Retinal pigment epithelial cell (primary cell): Measurements from ENCODE around the gene ZFP91.

Experiments
- DNase-seq: peaks from one replicate; pipeline ENCODE4 v3.0.0-alpha.2; 2010; ENCODE audit warnings: low read depth
- H3K4me3 ChIP-seq: 2 replicates; pipeline ENCODE4 v1.5.1; 2011; ENCODE audit warnings: mild to moderate bottlenecking, low read length, control low read depth, moderate library complexity
- TF ChIP-seq, protein P1 (sequence below): conservative IDR thresholded peaks from 2 replicates; pipeline ENCODE4 v1.5.1; 2011; ENCODE audit warnings: low read depth, low read length, control low read depth, inconsistent platforms

Gene ZFP91

DNA sequence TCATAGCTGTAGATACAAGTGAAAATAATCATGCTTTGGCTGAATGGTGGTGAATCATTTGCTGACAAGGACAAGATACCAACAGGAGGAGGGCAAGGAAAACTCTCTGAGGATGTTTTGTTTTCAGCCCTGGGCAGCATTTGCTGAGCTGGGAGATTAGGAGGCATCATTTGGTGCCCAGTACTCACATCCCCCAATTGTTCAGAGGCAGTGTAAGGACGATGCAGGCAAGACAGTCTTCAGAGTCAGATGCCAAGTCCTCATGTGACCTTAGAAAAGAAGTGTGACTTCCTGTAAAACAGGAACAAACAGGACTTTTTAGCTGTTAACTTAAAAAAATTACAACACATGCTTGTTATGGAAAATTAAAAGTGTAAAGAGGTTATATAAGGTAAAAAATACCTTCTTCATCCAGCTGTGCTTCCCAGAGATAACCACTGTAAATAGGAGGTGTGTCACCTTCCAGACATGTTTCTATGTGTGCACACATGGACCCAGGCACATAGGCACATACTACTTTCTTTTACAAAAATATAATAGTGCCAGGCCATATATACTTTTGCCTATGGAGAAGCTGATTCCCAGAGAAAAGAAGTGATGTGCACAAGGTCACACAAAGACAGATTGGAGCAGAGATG, 61.6 kb downstream of the ZFP91 start:
- DNase-seq: no peak
- TF ChIP-seq, protein P1, sequence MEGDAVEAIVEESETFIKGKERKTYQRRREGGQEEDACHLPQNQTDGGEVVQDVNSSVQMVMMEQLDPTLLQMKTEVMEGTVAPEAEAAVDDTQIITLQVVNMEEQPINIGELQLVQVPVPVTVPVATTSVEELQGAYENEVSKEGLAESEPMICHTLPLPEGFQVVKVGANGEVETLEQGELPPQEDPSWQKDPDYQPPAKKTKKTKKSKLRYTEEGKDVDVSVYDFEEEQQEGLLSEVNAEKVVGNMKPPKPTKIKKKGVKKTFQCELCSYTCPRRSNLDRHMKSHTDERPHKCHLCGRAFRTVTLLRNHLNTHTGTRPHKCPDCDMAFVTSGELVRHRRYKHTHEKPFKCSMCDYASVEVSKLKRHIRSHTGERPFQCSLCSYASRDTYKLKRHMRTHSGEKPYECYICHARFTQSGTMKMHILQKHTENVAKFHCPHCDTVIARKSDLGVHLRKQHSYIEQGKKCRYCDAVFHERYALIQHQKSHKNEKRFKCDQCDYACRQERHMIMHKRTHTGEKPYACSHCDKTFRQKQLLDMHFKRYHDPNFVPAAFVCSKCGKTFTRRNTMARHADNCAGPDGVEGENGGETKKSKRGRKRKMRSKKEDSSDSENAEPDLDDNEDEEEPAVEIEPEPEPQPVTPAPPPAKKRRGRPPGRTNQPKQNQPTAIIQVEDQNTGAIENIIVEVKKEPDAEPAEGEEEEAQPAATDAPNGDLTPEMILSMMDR: no peak

GRCh38 chr11:58641341-58641740, 62.5 kb downstream of the ZFP91 start:
- H3K4me3 ChIP-seq: no peak overlapping the region
- DNase-seq: no peak
- TF ChIP-seq, protein P1: no peak

More for the DNA sequence above, 61.6 kb downstream of the ZFP91 start:
- no peak overlapping the region for H3K4me3 ChIP-seq

- no peak overlapping the region for H3K4me3 ChIP-seq
- no peak for DNase-seq
- TF ChIP-seq, protein P1: no peak
These were observed 63.1 kb downstream of the ZFP91 start for GRCh38 chr11:58641803-58642581.

GRCh38 chr11:58645854-58646253, 67.0 kb downstream of the ZFP91 start:
- no peak overlapping the region for H3K4me3 ChIP-seq
- TF ChIP-seq, protein P1: no peak
- DNase-seq: no peak

DNA sequence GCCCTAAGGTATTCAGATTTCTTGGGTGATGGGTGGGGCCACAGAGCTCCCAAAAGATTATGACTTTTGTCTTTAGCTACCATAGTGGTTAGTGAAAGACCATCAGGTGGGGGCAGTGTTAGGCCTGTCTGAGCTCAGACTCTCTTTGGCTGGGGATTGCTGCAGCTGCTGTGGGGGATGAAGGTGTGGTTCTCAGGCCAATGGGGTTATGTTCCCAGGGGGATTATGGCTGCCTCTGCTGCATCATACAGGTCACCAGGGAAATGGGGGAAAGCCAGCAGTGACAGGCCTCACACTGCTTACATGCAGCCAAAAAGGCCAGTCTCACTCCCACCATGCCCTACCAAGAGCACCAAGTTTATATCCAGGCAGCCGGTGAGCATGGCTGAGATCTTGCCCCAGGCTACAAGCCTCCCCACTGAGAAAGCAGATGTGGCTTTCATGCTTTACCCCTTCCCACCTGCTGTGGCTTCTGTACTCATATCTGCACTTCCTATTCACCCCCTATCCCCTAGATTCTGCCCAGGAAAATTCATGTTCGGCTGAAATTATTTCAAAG, 68.4 kb downstream of the ZFP91 start:
- H3K4me3 ChIP-seq: no peak overlapping the region
- DNase-seq: no peak
- TF ChIP-seq, protein P1: no peak

DNA sequence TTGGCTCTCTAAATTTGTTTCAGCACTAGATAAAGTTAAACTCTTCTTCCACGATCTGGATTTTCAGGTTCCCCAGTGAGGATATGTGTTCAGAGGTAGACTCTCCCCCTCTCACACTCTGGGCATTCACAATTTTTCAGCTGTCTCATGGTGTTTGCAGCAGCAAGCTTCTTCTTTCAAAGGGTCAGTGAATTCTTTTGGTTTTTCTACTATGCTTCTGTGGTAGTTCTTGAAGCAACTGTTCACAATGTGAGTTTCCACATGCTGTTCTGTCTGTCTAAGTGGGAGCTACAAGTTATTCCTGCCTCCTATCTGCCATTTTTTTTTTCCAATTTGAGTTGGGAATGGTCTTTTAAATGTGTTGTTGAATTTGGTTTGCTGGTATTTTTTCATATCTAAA, 69.0 kb downstream of the ZFP91 start:
- no peak for DNase-seq

More for the DNA sequence above, 69.0 kb downstream of the ZFP91 start:
- H3K4me3 ChIP-seq: no peak overlapping the region
- TF ChIP-seq, protein P1: no peak
